A204.1 (cell line): ENCODE data around the gene GRM7.

Source experiments
- FAIRE-seq: peaks from 2 replicates; lab custom pipeline; 2012; peaks lifted over from hg19 to GRCh38; lab: Jason Lieb, UNC

Gene GRM7

DNA sequence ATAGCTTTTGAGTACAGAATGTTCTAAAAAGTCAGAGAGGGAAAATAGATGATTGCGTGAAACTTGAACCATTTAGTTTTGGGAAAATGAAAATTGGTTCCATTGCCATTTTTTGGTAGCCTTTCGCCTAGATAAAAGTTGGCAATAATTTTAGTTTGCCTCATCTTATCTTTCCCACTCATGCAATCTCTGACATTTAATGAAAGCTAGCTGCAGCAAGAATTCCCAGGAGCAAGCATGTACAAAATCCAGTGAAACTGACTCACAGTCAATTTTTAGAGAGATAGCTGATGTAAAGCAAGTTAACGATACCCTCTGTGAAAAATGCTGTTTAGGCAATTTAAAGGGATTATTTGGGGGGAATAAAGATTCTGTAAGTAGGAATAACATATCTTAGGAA, 797.4 kb downstream of the GRM7 start:
- no peak for FAIRE-seq

DNA sequence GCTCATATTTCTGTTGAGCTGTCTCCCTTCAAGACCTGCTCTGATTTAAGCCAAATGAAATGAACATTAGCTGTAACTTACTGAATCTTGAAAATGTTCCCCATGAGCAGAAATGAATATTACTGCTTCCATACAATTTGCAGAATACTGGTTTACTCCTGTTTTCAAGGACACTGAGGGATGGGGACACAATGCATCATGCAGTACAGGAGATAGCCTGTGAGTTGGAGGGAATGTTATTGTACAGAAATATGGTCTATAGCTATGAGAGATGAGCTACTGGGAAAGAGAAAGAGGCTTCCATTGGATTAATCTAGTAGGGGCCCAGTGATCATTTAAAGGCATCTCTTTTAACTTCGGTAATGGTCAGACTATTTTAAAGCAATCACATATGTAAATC, 798.2 kb downstream of the GRM7 start:
- FAIRE-seq = no peak

DNA sequence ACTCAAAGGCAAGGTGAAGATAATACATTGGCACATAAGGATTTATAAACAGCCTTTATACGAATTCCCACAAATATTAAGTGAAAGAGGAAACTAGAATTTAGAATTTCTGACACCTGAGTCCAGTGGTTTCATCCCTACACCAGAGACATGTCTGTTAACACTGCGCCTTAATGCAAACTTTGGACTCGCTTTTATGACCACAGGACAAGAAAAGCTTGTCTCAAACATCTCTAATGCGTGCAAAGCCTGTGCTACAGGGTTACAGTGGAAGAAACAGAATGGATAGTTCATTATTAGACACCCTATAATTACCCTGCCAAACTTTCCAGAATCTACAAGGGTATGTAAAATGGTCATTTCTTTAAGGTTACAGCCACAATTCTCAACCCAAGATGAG, 802.9 kb downstream of the GRM7 start:
- no peak for FAIRE-seq

DNA sequence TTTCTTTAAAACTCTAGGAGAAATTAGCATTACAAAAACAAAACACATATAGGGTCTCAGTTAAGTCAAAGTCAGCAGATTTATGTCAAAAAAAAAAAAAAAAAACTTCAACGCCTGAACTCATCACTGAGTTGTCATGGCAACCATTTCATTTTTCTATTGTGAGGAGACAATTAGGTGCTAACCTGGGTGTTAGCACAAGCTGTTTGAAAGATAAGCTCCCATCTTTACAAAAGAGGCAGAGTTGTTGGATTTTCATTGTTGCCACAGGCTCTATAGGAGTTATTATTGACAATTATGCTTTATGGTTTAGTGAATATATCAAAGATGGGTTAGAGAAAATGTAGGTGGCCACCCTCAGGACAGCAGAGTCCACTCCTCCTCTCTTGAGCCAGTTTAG, 806.9 kb downstream of the GRM7 start:
- FAIRE-seq = no peak

DNA sequence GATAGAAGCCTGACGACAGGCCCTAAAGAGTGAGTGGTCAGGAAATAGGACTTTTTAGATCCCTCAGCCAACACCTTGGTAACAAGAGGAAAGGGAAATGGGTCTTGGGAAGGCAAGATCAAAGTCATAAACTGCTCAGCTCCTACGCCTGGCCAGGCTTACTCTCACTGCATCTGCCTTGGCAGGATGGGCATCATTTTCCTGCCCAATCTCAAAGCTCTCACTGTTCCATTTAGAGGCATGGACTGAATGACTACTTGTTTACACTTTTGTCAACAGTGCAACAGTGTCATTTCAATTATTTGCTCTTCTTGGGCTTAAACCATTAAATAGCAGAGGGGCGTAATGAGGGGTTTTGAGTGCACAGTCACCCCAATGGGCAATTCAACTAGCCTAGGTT, 808.7 kb downstream of the GRM7 start:
- no peak for FAIRE-seq

DNA sequence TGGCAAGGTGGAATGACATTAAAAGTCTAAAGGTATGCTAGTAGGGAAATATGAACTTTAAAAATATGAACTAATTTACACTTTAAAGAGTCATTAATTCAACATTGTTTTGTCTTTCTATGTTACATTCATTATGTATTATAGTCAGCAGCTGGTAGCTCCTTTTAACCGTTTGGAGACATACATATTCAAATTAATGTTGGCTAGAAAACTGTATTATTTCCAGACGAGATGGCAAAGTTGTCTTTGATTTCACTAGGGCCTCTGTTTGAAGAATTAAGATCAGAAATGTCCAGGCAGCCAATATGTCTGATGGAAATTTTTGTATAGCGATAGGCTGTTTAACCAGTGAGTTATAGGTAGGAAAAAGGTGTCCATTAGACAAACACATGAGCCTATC, 817.6 kb downstream of the GRM7 start:
- FAIRE-seq = no peak

DNA sequence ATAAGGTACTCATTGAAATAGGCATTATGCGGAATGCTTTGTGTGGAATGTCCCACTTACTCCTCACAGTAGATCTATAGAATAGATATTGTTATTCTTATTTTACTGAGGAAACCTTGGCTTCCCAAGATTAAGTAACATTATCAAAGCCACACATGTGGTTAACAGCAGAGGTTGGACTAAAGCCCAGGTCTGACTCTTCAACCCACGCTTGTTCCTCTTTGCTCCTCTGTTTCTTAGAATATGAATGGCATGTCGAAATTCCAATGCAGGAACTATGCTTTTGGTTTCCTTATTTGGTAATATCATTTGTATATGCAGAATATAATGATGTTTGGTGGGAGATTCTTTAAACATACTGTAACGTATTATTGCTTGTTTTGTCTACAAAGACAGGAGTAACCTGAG, 821.9 kb downstream of the GRM7 start:
- FAIRE-seq = no peak

DNA sequence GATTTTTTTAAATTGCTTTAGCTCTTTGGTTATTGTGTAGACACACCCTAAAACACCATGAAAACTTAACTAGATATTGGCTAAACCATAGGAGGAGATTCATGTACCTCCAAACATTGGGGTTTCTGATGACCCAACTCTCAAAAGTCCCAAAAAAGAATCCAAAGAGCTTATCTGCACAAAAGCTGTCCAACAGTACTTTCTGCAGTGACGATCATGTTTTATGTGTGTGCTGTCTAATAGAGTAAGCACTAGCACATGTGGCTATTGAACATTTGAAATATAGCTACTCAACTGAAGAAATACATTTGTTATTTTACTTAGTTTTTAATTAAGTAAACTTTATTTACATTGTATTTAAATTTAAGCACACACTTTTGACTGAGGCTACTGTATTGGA, 822.5 kb downstream of the GRM7 start:
- FAIRE-seq = no peak

DNA sequence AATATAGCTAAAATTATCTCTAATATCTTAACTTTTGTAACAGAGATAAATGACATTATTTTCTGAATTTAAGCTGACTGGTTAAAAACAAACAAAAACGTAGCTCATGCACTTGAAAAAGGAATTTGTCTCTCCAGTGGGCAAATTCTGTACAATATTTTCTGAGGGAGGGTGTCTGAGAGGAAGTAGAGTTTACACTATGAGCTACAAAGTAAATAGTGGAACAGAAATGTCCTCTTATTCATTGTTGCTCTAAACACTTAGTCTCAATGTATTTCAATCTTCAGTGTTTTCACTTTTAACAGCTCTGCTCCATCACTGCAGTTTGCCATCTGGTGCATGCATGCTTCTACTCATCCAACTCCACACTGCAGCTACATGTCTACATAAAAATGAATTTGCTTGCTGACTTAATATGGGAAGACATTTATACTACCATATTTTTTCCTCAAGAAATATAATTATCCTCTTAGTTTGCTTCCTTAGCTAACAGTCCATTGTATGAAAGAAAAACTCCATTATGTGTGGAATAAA, 823.3 kb downstream of the GRM7 start:
- no peak for FAIRE-seq

DNA sequence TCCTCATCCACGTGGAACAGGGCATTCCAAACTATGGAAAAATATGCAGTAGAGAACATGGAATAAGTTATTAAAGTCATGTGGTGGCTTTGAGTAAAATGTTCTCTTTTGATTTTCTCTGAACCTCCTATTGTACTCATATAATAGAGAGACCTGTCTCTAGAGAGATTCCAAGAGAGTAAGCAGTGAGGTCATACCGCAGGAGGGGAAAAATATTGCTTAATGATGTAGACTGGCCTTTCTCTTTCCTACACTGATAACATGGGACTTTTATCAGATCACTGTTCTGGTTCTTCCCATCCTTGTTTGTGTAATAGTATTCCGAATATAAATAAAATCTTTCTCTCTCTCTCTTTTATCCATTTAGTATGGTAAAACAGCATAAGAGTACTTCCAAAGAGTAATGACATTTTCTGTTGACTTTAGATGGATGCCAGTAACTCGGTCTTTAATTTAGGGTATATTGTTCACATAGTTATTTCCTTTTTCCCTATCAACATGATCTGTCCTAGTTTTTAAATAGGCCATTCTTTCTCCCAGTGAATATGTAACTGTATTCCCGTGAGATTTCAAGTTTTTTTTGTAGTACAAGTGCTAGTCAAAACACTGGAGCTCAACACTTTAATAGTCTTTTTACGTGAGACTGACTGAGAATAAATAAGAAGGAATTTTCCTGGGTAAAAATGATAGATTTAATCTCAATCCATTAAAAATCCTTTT, 826.7 kb downstream of the GRM7 start:
- FAIRE-seq = no peak

DNA sequence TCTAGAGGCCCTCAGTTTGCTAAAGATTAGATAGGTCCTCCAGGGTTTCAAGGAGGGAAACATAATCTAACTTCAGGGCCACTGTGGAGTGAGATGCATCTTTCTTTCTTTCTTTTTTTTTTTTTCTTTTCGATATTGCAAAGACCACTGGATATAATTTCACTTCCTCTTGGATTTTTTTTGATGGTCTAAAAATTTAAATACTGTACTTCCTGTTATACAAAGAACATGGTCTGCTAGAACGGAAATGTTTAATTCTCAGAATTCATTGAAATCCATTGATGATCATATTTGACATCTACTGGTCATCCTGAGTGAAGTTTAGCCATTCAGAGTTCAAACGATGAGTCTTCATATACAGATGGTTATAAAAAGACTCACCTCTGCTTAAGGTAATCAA, 832.0 kb downstream of the GRM7 start:
- no peak for FAIRE-seq

DNA sequence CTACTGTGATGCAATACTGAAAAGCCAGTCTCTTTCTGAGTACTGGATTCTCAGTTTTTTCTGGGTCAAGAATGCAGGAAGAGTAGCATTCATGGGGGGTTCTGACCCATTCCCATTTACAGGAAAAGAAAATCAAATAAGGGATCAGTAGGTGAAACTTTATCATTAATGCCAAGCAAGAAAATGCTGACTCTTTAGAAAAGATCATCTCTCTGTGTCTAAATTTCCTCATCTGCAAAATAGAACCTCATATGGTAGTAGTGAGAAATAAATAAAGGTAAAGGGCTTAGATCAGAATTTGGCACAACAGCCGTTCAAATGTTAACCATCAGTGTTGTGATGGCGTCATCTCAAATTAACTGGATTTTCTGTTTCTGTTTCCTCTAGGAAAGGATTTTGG, 833.1 kb downstream of the GRM7 start:
- no peak for FAIRE-seq

DNA sequence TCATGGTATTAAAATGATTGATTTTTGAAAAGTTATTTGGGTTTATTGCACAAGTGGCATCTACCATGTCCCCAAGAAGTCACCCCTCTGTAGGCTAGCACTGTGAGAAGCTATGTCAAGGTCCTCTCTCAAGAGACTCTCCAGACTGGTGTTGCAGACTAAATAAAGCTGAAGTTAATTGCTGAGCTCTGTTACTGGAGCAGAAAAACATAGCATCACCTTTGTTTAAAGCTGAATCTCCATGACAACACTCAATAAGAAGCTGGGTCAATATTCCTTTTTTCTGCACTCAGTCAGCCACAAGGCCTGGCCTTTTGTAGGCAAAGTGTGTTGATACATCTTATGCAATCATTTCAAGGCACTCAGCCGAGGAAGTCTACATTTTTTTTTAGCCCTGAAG, 834.1 kb downstream of the GRM7 start:
- FAIRE-seq = no peak

DNA sequence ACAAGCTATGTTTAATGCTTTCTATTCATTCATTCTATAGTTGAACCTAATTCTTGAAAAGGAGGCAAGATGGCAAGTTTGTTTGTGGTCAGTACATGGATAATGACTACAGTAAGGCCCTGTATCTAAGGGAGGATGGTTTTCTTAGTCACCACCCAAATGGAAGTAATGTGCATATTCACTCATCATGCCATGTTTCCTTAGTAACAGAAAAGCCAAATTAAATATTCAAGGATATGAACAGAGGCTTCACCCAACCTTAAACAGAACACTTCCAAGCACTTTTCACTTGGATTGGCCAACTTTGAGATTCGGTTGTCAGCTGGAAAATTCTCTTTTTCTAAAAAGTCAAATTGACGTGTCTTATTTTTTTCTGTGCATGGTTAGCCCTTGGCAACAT, 835.4 kb downstream of the GRM7 start:
- no peak for FAIRE-seq

DNA sequence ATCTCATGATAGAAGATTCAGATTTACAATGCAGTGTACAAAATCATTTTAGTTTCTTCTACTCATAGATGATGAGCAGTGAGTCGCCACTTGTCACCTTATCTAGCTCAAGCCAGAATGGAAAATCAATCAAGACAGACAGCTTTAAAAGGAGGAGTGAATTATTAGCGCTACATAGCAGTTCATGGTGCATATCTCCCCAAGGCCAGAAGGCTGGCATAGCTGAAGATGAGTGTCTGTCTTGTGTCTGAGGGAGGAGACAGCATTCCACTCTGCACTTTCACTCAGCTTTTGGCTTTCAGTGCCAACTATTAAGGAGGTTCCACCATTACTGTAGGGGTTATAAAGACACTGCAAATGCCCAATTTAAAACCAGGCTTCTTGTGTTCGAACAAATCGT, 836.6 kb downstream of the GRM7 start:
- no peak for FAIRE-seq

DNA sequence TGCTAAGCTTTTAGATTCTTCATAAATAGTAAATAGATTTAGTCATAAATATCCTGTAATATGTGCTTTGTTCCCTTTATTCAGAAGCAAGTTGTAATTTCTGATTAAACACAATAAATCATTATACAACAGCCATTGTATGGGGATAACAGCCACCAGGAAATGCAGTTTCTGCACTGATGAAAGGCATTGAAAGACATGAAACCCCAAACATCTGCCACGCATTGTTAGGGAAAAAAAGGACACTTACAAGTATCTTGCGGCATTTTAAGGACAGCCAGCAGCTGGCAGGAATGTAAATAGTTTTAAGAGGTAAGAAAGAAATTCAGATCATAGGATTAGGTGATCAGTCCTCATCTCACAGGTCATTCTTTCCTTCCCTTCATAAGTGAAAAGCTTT, 839.6 kb downstream of the GRM7 start:
- FAIRE-seq = no peak

DNA sequence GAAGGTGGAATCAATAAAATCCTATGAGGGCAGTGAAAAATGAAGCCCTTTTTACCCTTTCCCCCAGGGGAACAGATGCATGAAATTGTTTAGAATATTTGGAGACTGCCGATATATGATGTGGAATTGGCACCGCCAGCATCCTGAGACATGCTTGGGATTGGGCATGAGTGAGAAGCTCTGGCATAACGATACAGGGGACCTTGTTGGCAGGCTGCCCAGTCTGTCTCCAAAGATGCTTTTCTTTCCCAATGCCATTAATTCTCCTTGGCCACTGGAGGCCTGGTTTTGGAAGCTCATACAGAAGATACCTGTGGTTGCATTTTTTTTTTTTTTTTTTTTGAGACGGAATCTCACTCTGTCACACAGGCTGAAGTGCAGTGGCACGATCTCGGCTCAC, 840.1 kb downstream of the GRM7 start:
- no peak for FAIRE-seq

DNA sequence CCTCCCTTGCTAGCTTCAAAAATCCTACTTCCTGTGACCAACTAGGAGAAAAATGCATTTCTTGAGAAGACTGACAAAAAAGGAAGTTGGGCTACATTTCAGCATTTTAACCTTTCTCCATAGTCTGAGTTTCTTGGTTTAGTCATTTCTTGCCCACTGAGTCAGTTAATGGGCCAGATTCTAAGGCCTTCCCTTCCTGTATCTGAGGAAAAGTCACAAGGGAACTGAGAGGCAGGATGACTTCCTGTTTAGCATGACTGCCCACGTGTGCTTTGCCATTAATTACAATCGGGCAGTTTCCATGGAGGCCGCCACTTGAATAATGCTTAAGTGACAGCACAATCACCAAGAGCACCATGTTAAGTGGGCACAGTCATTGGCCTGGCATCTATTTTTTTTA, 846.3 kb downstream of the GRM7 start:
- no peak for FAIRE-seq

DNA sequence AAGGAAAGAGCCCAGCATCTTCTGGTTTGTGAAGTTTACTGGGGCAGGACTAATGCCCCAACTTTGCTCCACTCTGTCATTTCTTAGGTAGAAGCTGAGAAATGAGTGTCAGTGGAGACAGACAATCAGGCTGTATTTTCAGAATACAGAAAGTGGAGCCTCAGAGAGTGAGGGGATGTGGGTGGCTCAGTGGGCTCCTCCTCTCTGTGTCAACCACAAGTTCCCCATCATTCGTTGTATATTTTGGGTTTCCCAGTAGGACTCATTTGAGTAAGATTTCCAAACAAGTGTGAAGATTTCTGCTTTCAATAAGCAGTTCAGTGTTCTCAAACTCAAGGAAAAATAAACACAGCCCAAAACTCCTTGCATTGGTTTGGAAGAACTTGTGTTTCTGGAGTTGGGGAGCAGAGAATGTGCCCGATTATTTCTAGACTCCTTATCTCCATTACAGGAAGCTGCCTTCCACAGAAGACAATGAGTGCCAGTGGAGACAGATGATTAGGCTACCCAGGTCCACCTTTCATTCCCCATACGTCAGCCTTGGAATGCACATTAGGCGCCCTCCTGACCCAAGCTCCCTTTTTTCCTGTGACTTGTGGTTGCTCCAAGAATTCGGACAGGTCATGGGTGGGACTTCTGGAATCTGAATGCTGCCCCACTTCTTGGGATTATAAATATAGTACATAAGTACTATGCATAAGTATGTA, 848.6 kb downstream of the GRM7 start:
- no peak for FAIRE-seq

DNA sequence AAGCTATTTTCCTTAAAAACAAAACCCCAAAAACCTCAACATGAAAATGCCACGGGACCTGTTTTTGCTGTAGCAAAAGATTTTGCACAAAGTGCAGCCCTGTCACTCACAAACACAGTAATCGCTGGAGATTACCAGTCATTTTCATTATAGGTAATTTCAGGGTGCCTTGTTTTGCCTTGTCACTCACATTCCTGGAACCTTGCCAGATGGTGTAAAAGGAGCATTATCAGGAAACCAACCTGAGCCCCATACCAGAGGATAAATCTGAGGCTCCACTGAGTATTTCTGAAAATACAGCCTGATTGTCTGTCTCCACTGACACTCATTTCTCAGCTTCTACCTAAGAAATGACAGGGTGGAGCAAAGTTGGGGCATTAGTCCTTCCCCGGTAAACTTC, 849.4 kb downstream of the GRM7 start:
- FAIRE-seq = no peak

DNA sequence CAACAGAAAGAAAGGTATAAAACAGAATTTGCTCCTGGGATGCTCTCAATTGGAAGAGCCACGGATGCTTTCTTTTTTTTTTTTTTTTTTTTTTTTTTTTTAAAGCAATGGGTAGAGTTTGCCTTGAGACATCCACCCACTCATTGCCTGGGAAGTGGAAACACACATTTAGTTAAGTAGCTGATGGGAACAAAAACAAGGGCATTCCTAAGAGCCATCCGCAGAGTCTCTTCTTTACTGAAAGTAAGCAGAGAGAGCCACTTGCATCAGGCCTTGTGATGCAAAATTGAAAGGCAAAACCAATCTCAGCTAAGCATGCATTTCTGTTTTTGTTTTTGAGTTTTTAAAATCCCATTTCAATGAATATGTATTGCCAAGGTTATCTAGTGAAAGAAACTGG, 852.8 kb downstream of the GRM7 start:
- FAIRE-seq = no peak

DNA sequence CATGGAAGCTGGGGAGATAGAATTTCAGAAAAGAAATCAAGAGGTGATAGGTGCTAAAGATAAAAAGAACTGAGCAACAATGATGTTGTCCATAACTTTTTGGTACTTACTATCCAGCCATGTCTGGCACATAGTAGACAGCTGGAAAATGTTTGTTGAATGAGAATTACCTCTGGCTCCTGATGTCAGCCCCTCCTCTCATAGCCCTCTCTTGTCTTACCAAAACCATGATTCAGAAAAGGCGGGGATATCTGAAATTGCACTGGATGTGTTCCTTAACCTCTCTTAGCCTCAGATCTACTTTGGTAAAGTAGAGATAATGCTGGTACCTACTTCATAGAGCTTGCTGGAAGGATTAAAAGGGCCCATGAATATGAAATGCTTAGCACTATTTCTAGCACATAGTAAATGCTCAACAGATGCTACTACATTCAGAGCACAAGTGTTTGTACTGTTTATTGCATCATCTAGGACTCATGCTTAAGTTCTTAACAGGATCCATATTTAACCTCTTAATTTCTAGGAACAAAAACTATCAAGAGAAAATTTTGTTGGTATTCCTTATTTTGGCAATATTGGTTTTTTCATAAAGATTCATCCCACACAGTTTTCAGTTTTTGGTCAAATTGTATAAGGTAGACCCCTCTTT, 859.9 kb downstream of the GRM7 start:
- FAIRE-seq = no peak

DNA sequence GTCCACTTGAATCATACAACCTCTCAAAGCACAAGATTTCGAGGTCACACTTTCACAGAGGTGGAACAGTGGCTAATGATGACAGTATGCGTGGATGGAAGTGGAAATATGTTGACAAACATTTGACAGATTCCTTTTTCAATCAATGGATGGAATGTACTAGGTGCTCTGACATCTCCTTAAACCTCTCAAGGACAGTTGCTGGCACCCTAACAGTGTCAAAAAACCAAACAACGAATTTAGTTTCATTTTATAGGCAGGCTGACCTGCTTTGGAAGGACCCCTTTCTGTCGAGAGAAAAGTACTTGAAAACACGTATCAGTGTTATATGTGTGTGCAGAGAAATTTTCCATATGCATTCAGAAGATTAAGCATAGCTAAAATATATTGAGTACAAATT, 861.0 kb downstream of the GRM7 start:
- no peak for FAIRE-seq
